ENCODE measurements around the gene SKI.

DNA sequence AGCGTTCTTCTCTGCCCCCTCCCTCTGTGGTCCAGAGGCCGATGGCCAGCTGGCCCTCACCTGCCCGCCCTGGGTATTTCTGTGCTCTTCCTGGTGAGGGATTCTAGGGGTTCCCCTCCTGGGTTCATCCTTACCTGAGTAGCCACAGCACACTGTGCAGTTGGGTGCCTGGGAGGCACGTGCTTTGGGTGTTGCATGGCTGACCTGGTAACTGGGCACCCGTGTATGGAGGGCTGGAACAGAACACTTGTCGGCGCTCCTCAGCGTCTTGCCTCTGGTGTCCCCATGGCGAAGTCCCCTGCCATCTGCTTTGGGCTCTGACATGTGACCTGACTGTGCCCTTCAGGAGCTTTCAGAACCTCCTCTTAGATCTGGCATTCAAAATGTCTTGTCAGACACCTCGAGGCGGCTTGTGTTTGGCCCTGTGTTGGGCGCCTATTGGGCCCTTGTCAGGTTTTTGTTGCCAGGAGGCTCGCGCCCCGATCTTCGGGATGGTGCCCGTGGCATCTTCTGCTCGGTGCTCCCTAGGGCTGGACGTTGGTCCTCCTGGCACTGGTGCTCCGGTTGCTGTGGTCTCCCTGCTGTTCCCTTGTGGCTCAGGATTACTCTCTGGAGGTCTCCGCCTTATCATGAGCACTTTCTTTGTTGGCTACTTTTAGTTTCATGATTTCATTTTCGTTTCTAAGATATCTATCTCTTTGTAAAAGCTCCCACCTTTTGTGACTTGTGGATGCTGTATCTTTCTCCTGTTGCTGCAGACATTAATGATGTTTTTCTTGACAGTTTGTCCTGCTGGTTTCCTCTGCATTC is 28.5 kb downstream of the SKI start:
- TF ChIP-seq, protein P1, sequence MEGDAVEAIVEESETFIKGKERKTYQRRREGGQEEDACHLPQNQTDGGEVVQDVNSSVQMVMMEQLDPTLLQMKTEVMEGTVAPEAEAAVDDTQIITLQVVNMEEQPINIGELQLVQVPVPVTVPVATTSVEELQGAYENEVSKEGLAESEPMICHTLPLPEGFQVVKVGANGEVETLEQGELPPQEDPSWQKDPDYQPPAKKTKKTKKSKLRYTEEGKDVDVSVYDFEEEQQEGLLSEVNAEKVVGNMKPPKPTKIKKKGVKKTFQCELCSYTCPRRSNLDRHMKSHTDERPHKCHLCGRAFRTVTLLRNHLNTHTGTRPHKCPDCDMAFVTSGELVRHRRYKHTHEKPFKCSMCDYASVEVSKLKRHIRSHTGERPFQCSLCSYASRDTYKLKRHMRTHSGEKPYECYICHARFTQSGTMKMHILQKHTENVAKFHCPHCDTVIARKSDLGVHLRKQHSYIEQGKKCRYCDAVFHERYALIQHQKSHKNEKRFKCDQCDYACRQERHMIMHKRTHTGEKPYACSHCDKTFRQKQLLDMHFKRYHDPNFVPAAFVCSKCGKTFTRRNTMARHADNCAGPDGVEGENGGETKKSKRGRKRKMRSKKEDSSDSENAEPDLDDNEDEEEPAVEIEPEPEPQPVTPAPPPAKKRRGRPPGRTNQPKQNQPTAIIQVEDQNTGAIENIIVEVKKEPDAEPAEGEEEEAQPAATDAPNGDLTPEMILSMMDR (IDR thresholded peaks at IDR 0.05; ENCODE audit: low read depth, low read length, poor library complexity, severe bottlenecking): no peak
- no peak for TF ChIP-seq EZH2phosphoT487 (IDR thresholded peaks at IDR 0.05; ENCODE audit: borderline replicate concordance, low read length)
